Left ventricle myocardium inferior (tissue), 1 donor: Measurements from ENCODE around the gene HS3ST6. TPM values are rescaled to one million over a fixed set of nuclear protein-coding genes. Genes with fewer than 3 reads are reported as not detected.
"Not testable (repeated sequence)": the region's sequence is repeated elsewhere in the genome, so short reads cannot be mapped to it uniquely, and the experiment has no call there.

Experiments
- DNase-seq: peaks from one replicate; pipeline ENCODE4 v3.0.0-alpha.2; 2020
- H3K27ac ChIP-seq: fragments of 200-600 bp; replicated peaks from 2 replicates; pipeline ENCODE4 v1.8.0; 2021
- H3K27me3 ChIP-seq: fragments of 200-600 bp; 2 replicates; pipeline ENCODE4 v1.8.0; 2021; ENCODE audit warnings: low read depth
- H3K36me3 ChIP-seq: fragments of 200-600 bp; 2 replicates; pipeline ENCODE4 v1.8.0; 2021
- H3K4me1 ChIP-seq: fragments of 200-600 bp; 2 replicates; pipeline ENCODE4 v1.8.0; 2021
- H3K4me3 ChIP-seq: fragments of 200-600 bp; 2 replicates; pipeline ENCODE4 v1.8.0; 2021; ENCODE audit warnings: mild to moderate bottlenecking, moderate library complexity
- H3K9me3 ChIP-seq: fragments of 200-600 bp; replicated peaks from 2 replicates; pipeline ENCODE4 v1.8.0; 2021
- intact Hi-C: fragments of 100-400 bp; cut with micrococcal nuclease; formaldehyde crosslinking; loops from one replicate; pipeline ENCODE4 v1.11.0; 2022
- total RNA-seq: library from RNA; stranded (reverse); fragmentation: NEBNext Ultra II Directional; extraction: Animal tissue kit (Norgen Biotek cat#: 25700); gene quantifications from one replicate; pipeline ENCODE4 v1.2.1, GENCODE V29; 2021
- TF ChIP-seq, protein P1 (sequence below): fragments of 200-600 bp; IDR thresholded peaks from 2 replicates; pipeline ENCODE4 v1.8.0; 2021; ENCODE audit warnings: antibody characterized with exemption, mild to moderate bottlenecking, borderline replicate concordance
- donor health status: DM: no; HTN: yes; CAD: no; lungs with severe emphysema.

The HS3ST6 gene
- total RNA-seq, 1 donor from 2014 or later: not detected

DNA sequence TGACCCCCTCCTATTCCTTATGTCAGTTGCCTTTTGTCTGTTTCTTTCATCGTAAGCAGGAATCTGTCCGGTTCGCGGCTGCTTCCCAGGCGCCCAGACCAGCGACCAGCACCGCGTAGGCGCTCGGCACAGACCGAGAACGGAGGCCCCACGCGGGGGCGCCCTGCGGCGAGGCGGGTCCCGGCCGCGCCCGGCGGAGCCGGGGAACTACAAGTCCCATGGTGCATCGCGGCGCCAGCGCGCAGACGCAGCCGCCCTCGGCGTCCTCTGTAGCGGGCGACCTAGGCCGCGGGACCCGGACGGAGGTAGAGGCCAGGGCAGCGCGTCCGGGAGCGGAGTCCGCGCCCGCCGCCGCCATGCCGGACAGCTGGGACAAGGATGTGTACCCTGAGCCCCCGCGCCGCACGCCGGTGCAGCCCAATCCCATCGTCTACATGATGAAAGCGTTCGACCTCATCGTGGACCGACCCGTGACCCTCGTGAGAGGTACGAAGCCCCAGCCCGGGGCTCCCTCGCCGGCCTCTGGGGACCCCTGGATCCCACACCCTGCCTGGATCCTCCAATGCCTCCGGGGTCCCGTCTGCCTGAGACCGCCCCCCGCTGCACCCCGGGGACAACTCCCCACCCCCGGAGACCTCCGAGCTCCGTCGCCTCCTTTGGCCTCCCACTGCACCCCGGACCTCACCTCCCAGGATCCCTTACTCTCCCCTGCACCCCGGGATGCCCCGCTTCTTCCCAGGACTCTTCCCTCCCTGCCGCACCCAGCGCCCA is 41.2 kb upstream of the HS3ST6 start, which contains the start of gene NDUFB10:
NDUFB10 (plus strand) TSS at position 270 of the 771 bp plus-strand sequence; CDS start at position 357, 87 bp downstream.
- peak; percentile 94 for DNase-seq
- Histone ChIP-seq H3K36me3 (peaks cover 28% of the 10 kb centered on the region), H3K27me3 (no peaks in the 10 kb centered on the region), H3K9me3 (no peaks in the 10 kb centered on the region), H3K4me3 (peak within 1 kb of the TSS; percentile 97), H3K4me1 (peaks cover 52% of the 10 kb centered on the region), H3K27ac (peak within 1 kb of the TSS; percentile 97)
- intact Hi-C loops: no loop called here
- TF ChIP-seq, protein P1, sequence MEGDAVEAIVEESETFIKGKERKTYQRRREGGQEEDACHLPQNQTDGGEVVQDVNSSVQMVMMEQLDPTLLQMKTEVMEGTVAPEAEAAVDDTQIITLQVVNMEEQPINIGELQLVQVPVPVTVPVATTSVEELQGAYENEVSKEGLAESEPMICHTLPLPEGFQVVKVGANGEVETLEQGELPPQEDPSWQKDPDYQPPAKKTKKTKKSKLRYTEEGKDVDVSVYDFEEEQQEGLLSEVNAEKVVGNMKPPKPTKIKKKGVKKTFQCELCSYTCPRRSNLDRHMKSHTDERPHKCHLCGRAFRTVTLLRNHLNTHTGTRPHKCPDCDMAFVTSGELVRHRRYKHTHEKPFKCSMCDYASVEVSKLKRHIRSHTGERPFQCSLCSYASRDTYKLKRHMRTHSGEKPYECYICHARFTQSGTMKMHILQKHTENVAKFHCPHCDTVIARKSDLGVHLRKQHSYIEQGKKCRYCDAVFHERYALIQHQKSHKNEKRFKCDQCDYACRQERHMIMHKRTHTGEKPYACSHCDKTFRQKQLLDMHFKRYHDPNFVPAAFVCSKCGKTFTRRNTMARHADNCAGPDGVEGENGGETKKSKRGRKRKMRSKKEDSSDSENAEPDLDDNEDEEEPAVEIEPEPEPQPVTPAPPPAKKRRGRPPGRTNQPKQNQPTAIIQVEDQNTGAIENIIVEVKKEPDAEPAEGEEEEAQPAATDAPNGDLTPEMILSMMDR: peak; percentile 76

DNA sequence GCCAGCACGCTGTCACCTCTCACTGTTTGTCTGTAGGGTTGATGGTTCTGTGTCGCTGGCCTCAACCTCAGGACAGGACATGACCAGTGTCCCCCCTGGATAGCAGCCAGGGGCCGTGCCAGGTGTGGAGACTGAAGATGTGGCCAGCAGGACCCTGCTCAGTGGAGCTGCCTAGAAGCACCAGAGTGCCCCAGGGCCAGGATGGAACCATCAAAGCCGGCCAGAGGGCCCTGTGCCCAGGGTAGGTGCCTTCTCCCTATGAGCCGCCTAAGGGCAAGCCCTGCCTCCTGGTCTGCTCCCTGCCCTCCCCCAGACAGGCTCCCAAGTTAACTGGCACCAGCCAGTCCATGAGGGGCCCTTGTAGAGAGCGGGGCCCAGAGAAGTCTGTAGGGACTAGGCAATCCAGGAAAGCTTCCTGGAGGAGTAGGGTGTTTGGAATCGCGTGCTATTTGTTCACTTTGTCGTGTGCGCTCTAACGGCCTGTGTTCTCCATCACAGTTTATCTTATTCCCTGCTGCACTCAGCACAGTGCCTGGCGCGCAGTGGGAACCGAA is 40.6 kb upstream of the HS3ST6 start:
- peak overlapping the region; percentile 97 for H3K4me3 ChIP-seq
- intact Hi-C loops: no loop called here

DNA sequence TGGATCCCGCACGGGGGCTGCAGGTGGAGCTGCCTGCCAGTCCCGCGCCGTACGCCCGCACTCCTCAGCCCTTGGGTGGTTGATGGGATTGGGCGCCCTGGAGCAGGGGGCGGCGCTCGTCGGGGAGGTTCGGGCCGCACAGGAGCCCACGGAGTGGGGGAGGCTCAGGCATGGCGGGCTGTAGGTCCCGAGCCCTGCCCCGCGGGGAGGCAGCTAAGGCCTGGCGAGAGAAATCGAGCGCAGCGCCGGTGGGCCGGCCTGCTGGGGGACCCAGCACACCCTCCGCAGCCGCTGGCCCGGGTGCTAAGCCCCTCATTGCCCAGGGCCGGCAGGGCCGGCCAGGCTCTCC is 39.9 kb upstream of the HS3ST6 start:
- H3K4me3 ChIP-seq, H3K27ac ChIP-seq, intact Hi-C loops, H3K27me3 ChIP-seq, H3K9me3 ChIP-seq, DNase-seq: not testable (repeated sequence)
- Histone ChIP-seq H3K36me3 (peaks cover 21% of the 10 kb centered on the region), H3K4me1 (peaks cover 38% of the 10 kb centered on the region)

More for the DNA sequence above, 40.6 kb upstream of the HS3ST6 start:
- Histone ChIP-seq H3K4me1 (peaks cover 45% of the 10 kb centered on the region), H3K9me3 (no peaks in the 10 kb centered on the region), H3K36me3 (peaks cover 28% of the 10 kb centered on the region), H3K27me3 (no peaks in the 10 kb centered on the region), H3K27ac (peak overlapping the region; percentile 97)
- DNase-seq: no peak
- TF ChIP-seq, protein P1: no peak

DNA sequence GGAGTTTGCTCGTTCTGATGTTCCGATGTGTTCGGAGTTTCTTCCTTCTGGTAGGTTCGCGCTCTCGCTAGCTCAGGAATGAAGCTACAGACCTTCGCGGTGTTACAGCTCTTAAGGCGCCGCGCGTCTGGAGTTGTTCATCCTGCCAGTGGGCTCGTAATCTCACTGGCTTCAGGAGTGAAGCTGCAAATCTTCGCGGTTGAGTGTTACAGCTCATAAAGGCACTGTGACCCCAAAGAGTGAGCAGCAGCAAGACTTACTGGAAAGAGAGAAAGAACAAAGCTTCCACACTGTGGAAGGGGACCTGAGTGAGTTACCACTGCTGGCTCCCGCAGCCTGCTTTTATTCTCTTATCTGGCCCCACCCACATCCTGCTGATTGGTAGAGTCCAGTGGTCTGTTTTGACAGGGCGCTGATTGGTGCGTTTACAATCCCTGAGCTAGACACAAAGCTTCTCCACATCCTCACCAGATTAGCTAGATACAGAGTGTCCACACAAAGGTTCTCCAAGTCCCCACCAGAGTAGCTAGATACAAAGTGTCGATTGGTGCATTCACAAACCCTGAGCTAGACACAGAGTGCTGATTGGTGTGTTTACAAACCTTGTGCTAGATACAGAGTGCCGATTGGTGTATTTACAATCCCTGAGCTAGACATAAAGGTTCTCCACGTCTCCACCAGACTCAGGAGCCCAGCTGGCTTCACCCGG is 39.4 kb upstream of the HS3ST6 start:
- H3K9me3 ChIP-seq, intact Hi-C loops, H3K27ac ChIP-seq, H3K27me3 ChIP-seq, H3K4me3 ChIP-seq, DNase-seq: not testable (repeated sequence)
- peaks cover 16% of the 10 kb centered on the region for H3K36me3 ChIP-seq
- peaks cover 33% of the 10 kb centered on the region for H3K4me1 ChIP-seq

DNA sequence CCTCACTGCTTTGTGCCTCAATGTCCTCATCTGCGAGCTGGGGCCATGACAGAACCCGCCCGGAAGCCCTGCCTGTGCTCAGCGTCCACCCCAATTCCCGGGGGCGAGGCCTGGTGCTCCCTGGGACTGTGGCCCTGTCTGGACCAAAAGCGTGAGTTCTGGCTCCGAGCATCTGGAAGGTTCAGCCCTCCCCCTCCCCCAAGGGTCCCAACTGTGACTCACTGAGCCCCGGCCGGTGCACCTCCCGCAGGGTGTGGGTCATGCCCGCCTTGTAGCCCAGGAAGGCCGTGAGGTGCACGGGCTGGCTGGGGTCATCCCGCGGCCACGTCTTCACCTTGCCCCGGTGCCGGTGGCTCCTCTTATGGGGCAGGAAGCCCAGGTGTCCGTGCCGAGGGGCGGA is 35.5 kb upstream of the HS3ST6 start:
- DNase-seq: no peak
- H3K36me3 ChIP-seq: no peaks in the 10 kb centered on the region
- H3K4me1 ChIP-seq: peaks cover 24% of the 10 kb centered on the region
- no peaks in the 10 kb centered on the region for H3K9me3 ChIP-seq
- TF ChIP-seq, protein P1: no peak
- H3K4me3 ChIP-seq: peak overlapping the region; percentile 64
- peak overlapping the region; percentile 89 for H3K27ac ChIP-seq
- intact Hi-C loops: no loop called here
- H3K27me3 ChIP-seq: no peaks in the 10 kb centered on the region

DNA sequence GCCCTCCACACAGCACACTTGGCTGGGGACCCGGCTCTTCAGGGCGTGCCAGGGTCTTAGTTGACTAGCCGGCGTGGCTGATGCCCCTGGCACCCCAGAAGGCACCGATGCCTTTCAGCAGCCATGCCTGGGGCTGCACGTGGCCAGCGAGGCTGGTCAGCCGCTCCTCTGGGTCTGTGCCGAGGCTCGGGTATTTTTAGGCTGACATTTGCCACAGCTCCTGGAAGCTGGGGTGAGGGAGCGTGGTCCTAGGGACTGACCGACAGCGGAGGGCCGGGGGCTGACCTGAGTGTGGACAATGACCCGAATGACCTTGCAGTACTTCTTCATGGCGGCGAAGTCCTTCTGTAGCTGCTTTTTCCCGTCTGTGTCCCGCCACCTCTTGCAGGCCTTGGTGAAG is 32.3 kb upstream of the HS3ST6 start:
- H3K4me1 ChIP-seq: peaks cover 35% of the 10 kb centered on the region
- peak overlapping the region; percentile 89 for H3K27ac ChIP-seq
- intact Hi-C loops: no loop called here
- H3K36me3 ChIP-seq: peaks cover 3% of the 10 kb centered on the region
- H3K4me3 ChIP-seq: peak overlapping the region; percentile 64
- TF ChIP-seq, protein P1: no peak
- peak; percentile 64 for DNase-seq
- H3K9me3 ChIP-seq: no peaks in the 10 kb centered on the region
- no peaks in the 10 kb centered on the region for H3K27me3 ChIP-seq
